Mesenteric fat pad (tissue), 1 donor: Measurements from ENCODE around the gene FASLG. TPM values are rescaled to one million over a fixed set of nuclear protein-coding genes. Genes with fewer than 3 reads are reported as not detected.
"Not testable (repeated sequence)": the region's sequence is repeated elsewhere in the genome, so short reads cannot be mapped to it uniquely, and the experiment has no call there.

Experiments used
- DNase-seq: peaks from one replicate; pipeline ENCODE4 v3.0.0-alpha.2; 2020; ENCODE audit warnings: low spot score
- long read RNA-seq: library from polyadenylated mRNA; unstranded; transcript quantifications from one replicate; pipeline ENCODE4 v2.0.0, GENCODE V29; 2020
- total RNA-seq: library from RNA; stranded (reverse); fragmentation: NEBNext Ultra II Directional; extraction: Animal tissue kit (Norgen Biotek cat#: 25700); gene quantifications from one replicate; pipeline ENCODE4 v1.2.1, GENCODE V29; 2021
- donor health status: DM: yes; HTN: yes; CAD: no.

The FASLG gene
- total RNA-seq = not detected
- long read RNA-seq = 0 reads

GRCh38 chr1:172658871-172659453 is at the start of gene FASLG:
FASLG (plus strand) TSS chr1:172659103; CDS start chr1:172659202, 99 bp downstream.
- DNase-seq = no peak

GRCh38 chr1:172609528-172609927 is 49.4 kb upstream of the FASLG start:
- DNase-seq = no peak

GRCh38 chr1:172612478-172612877 is 46.4 kb upstream of the FASLG start:
- DNase-seq = no peak

- DNase-seq = no peak
Observed at GRCh38 chr1:172613294-172613693, 45.6 kb upstream of the FASLG start.

GRCh38 chr1:172616195-172616594 is 42.7 kb upstream of the FASLG start:
- DNase-seq = no peak

GRCh38 chr1:172616636-172617035 is 42.3 kb upstream of the FASLG start:
- no peak for DNase-seq

- DNase-seq = not testable (repeated sequence)
Observed at GRCh38 chr1:172620603-172621002, 38.3 kb upstream of the FASLG start.

GRCh38 chr1:172622541-172622940 is 36.4 kb upstream of the FASLG start:
- no peak for DNase-seq

GRCh38 chr1:172623748-172624147 is 35.2 kb upstream of the FASLG start:
- DNase-seq = no peak

GRCh38 chr1:172626845-172627244 is 32.1 kb upstream of the FASLG start:
- no peak for DNase-seq

GRCh38 chr1:172627702-172628101 is 31.2 kb upstream of the FASLG start:
- no peak for DNase-seq

- no peak for DNase-seq
Observed at GRCh38 chr1:172628401-172628800, 30.5 kb upstream of the FASLG start.

GRCh38 chr1:172629170-172629569 is 29.7 kb upstream of the FASLG start:
- DNase-seq = no peak

GRCh38 chr1:172629638-172630037 is 29.3 kb upstream of the FASLG start:
- no peak for DNase-seq

GRCh38 chr1:172630056-172630818 is 28.7 kb upstream of the FASLG start:
- DNase-seq = no peak

- DNase-seq = no peak
Observed at GRCh38 chr1:172630868-172631267, 28.0 kb upstream of the FASLG start.

GRCh38 chr1:172637522-172637921 is 21.4 kb upstream of the FASLG start:
- no peak for DNase-seq

GRCh38 chr1:172638249-172638648 is 20.7 kb upstream of the FASLG start:
- DNase-seq = no peak

- DNase-seq = no peak
Observed at GRCh38 chr1:172638885-172639831, 19.7 kb upstream of the FASLG start.

GRCh38 chr1:172640111-172640510 is 18.8 kb upstream of the FASLG start:
- no peak for DNase-seq

GRCh38 chr1:172641492-172641891 is 17.4 kb upstream of the FASLG start:
- no peak for DNase-seq

GRCh38 chr1:172642970-172643369 is 15.9 kb upstream of the FASLG start:
- DNase-seq = no peak
